GM10266 (cell line): ENCODE measurements around the gene ANAPC2.
A peak's percentile ranks its signal among the peaks of the same experiment; 100 is the strongest.

ENCODE experiments used
- DNase-seq: peaks from one replicate; pipeline ENCODE4 v3.0.0; 2012; ENCODE audit errors: extremely low spot score
- TF ChIP-seq, protein P1 (sequence below): IDR thresholded peaks from 2 replicates; pipeline ENCODE4 v1.5.1; 2012; ENCODE audit warnings: mild to moderate bottlenecking, low read depth; ENCODE audit not compliant: control insufficient read depth, insufficient read depth; ENCODE audit errors: missing control alignments

Gene ANAPC2

GRCh38 chr9:137215196-137215986, 27.0 kb upstream of the ANAPC2 start:
- TF ChIP-seq, protein P1, sequence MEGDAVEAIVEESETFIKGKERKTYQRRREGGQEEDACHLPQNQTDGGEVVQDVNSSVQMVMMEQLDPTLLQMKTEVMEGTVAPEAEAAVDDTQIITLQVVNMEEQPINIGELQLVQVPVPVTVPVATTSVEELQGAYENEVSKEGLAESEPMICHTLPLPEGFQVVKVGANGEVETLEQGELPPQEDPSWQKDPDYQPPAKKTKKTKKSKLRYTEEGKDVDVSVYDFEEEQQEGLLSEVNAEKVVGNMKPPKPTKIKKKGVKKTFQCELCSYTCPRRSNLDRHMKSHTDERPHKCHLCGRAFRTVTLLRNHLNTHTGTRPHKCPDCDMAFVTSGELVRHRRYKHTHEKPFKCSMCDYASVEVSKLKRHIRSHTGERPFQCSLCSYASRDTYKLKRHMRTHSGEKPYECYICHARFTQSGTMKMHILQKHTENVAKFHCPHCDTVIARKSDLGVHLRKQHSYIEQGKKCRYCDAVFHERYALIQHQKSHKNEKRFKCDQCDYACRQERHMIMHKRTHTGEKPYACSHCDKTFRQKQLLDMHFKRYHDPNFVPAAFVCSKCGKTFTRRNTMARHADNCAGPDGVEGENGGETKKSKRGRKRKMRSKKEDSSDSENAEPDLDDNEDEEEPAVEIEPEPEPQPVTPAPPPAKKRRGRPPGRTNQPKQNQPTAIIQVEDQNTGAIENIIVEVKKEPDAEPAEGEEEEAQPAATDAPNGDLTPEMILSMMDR, result no peak
- DNase-seq, result no peak

DNA sequence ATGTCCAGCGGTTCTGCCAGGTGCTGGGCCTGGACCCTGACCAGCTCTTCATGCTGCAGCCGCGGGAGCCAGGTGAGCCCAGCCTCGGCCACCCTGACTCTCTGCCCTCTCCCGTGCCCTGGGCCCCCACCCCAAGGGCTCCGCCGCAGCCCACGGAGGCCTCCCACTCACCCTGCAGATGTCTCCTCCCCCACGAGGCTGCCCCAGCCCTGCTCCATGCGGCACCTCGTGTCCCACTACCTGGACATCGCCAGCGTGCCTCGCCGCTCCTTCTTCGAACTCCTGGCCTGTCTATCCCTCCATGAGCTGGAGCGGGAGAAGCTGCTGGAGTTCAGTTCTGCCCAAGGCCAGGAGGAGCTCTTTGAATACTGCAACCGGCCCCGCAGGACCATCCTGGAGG, 26.3 kb upstream of the ANAPC2 start:
- DNase-seq, result no peak
- TF ChIP-seq, protein P1, result no peak

GRCh38 chr9:137213160-137214060, 25.1 kb upstream of the ANAPC2 start:
- TF ChIP-seq, protein P1, result peak; percentile 24

DNA sequence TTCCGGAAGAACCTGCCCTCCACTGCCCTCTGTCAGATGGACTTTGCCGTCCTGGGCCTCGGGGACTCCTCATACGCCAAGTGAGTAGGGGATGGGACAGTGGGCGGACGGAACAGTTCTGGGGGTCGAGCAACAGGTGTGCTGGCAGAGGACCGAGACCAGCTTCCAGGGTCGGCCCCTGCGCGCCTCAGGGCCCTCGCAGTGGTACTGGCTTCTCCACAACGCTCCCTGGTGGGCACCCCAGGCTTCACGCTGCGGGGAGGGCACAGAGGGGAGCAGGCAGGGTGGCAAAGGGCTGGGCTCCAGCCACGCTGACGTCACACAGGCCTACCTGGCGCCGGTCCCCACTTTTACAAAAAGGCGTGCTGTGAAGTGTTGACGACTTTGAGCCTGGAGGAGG, 24.2 kb upstream of the ANAPC2 start:
- no peak for DNase-seq
- TF ChIP-seq, protein P1, result no peak

More at GRCh38 chr9:137213160-137214060, 25.1 kb upstream of the ANAPC2 start:
- DNase-seq, result no peak

- TF ChIP-seq, protein P1, result no peak
Observed at GRCh38 chr9:137211532-137211931, 23.2 kb upstream of the ANAPC2 start.

DNA sequence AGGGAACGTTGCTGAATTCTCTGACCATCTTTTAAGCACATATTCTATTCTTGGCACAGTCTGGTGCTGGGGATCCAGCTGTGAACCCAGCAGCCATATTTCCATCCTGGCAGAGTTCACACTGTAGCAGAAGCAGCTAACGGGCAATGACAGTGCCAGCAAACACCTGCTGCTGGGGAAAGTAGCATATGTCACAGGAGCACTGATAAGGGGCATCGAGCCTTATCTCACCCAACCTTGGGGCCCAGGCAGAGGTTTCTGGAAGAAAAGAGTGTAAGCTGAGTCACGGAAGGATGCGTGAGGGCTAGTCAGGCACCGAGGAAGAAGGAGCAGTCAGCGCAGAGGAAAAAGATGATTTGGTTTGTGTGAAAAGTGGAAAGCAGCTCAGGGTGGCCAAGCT, 18.2 kb upstream of the ANAPC2 start:
- no peak for DNase-seq
- TF ChIP-seq, protein P1, result no peak

More at GRCh38 chr9:137211532-137211931, 23.2 kb upstream of the ANAPC2 start:
- DNase-seq, result no peak
